SKM-1 (cell line): ENCODE results near the gene CR1.
"Not testable (repeated sequence)": the region's sequence is repeated elsewhere in the genome, so short reads cannot be mapped to it uniquely, and the experiment has no call there.

Experiments used
- DNase-seq: peaks from one replicate; lab custom pipeline; 2025; ENCODE audit not compliant: unreplicated experiment; lab: John Stamatoyannopoulos, UW

CR1 gene

DNA sequence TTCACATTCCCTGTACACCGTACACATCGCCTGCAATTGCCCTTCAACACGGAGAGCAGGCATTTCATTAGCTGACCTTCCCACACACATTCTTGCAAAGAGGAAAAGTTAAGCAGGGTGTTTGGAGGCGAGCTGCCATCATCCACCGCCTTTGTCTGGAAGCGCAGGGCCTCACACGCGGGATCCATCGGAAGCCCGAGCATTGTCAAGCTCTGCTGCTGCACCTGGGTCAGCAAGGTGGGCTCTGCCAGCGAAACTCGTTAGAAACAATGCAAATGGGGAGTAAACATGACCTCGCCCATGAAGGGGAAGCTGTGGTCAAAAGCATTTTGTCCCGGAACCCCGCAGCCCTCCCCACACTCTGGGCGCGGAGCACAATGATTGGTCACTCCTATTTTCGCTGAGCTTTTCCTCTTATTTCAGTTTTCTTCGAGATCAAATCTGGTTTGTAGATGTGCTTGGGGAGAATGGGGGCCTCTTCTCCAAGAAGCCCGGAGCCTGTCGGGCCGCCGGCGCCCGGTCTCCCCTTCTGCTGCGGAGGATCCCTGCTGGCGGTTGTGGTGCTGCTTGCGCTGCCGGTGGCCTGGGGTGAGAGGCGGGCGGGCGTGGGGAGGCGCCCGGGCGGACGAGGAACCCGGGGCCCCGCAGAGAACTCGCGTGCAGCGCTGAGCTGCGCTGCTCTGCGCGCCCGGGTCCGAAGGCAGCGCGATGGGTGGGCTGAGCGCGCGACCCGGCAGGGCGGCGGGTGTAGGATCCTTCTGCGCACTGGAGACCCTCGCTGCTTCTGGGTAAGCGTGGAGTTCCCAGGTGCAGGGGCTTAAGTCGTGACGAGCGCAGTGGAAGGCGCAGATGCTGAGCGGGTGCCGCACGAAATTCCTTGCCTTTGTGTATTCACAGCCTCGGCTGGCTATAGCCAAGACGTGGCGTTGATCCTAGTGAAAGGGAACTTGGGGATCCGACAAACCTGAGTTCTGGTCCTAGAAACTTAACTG is at the start of gene CR1:
CR1 (plus strand) TSS at position 357 of the 992 bp plus-strand sequence; CDS start at position 468, 111 bp downstream.
- peak; percentile 77 for DNase-seq

DNA sequence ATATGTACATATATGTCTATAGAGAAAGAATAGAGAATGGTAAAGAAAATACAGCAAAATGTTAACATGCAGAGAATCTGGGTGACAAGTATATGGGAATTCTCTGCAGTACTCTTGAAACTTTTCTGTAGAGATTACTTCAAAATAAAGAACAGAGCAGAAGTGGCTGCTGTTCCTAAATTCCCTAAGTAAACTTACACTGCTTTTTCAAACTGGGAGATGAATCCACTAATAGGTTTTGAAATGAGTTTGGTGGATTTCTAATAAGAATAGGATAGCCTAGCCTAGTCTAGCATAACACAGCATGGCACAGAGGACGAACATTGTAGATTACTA is 42.3 kb upstream of the CR1 start:
- DNase-seq: no peak

DNA sequence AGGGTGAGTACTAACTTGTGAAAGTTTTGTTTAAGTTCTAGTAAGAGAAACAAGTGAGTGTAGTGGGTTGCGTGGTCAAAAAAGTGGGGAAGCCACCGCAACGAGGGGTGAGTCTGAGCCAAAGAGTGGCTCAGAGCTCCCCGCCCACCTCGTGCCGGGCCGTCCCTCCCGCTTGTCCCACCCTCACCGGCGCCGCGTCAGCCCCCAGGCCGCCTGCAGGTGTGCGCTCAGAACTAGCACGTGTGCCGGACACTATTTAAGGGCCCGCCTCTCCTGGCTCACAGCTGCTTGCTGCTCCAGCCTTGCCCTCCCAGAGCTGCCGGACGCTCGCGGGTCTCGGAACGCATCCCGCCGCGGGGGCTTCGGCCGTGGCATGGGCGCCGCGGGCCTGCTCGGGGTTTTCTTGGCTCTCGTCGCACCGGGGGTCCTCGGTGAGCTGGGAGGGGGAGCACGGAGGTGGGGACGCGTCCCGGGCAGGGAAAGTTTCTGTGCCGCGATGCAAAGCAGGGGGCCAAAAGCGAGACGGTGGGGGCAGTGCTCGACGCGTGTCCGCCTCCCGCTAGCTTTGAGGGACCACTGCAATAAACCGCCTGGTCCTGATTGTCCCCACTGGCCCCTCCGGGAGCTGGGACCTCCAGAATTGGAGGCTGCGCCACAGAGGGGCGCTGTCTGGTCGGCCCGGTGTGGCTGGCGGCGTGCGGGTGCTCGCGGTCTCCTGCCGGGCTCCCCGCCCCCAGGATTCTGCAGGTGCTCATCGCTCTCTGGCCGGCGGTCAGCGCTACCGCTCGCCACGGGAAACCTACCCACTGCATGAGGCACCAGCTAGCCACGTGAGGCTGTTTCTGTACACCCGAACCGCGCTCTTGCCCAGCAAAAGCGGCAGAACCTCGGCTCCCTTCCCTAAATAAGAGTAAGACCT is 41.7 kb upstream of the CR1 start, which contains the start of gene CR2:
CR2 (plus strand) TSS at position 283 of the 919 bp plus-strand sequence; CDS start at position 374, 91 bp downstream.
- DNase-seq: no peak

GRCh38 chr1:207455183-207455754 is 40.7 kb upstream of the CR1 start:
- DNase-seq: no peak

DNA sequence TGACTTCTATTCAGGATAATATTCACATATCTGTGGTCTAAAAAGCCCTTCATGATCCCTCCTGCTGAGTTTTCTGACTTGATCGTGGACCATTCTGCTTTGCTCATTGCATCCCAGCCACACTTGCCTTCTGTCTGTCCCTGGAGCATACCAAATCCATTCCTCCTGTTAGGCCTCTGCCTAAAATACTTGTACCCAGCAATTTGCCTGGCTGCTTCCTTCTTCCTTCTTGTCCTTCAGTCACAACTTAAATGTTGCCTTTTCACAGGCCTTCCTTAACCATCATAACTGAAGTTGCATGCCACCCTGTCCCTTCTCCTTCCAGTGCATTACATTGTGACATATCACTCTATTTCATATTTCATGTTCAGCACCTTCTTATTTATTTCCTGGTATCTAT is 37.5 kb upstream of the CR1 start:
- no peak for DNase-seq

GRCh38 chr1:207459008-207459407 is 36.9 kb upstream of the CR1 start:
- no peak for DNase-seq

GRCh38 chr1:207461649-207462048 is 34.3 kb upstream of the CR1 start:
- DNase-seq: no peak

DNA sequence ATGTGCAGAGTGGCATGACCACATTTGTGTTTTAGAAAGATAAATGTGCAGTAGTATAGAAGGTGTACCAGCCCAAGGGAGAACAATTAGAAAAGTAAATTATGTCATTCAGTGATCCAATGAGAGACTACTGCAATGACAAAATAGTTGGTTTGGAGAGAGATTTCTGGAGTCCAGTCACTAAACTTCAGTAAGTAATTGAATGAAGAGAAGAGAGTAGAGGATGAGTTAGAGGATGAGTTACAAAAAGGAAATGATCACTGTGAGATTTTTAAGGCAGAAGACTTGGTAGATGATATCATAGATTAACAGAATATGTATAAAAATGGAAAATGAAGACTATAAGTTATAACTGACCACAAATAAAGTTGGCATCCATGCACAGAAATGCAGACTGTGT is 33.4 kb upstream of the CR1 start:
- DNase-seq: no peak

DNA sequence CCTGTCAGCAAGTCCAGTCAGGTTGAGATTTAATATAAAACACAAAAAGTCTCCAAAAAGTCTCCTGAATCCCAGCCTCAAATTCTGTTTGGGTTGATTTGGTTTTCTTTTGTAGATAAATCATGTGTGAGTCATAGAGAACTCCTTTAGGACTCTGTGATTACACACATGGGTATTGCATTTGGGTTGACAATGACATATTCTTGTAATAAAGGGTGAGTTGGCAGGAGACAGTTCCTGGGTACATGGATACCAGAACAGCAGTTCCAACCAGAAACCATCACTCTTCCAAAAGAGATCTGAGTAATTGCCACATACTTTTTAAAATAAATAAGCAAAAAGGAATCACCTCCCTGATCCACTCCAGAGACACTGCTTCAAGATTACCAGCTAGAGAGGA is 32.9 kb upstream of the CR1 start:
- no peak for DNase-seq

GRCh38 chr1:207463571-207463970 is 32.4 kb upstream of the CR1 start:
- DNase-seq: no peak

DNA sequence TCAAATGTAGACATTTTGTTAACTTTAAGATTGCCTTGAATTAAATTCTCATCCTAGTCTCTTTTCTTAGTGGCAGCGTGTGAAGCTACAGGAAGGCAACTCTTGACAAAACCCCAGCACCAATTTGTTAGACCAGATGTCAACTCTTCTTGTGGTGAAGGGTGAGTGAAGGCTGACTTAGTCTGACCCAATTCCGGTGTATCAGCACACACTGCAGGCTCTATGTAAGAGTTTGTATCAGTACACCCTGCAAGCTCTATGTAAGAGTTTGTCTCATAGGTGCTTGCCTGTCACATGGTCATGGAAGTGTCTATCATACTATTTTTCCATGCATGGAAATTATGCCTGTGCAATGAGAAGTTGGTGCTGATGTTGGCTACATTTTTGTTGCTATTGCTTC is 25.0 kb upstream of the CR1 start:
- DNase-seq: no peak

DNA sequence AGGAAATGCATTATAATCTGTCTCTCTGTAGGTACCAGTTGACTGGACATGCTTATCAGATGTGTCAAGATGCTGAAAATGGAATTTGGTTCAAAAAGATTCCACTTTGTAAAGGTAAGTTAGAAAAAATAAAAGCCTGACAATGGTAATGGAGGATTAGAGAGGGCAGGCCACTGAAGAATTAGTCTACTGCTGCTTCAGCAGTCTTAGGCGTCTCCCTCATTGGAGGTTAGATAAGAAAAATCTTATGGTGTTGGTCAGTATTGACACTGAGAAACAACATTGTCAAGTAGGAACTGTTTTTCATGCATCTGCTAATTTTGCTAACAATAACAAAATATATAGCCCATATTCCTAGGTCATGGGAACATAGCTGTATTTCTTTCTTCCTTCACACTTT is 21.7 kb upstream of the CR1 start:
- DNase-seq: no peak

GRCh38 chr1:207486198-207486597 is 9.8 kb upstream of the CR1 start:
- no peak for DNase-seq

DNA sequence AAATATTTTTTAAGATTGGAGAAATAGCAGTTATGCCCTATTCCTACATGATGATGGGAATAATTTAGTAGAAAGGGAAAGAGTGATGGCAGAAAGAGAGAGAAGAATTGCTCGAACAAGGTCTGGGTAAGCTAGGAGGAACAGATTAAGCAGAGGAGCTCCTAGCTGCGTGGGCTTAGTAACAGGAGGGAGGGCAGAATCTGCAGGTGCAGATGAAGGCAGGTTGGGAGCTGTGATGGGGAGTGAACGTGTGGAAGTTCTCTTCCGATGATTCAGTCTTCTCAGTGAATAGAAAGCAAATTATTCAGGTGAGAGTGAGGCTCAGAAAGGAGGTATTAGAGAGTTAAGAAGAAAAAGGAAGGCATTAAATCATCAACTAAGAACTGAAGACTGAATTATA is 8.3 kb upstream of the CR1 start:
- no peak for DNase-seq

- DNase-seq: no peak
These were observed 2.7 kb upstream of the CR1 start for GRCh38 chr1:207493212-207493611.

DNA sequence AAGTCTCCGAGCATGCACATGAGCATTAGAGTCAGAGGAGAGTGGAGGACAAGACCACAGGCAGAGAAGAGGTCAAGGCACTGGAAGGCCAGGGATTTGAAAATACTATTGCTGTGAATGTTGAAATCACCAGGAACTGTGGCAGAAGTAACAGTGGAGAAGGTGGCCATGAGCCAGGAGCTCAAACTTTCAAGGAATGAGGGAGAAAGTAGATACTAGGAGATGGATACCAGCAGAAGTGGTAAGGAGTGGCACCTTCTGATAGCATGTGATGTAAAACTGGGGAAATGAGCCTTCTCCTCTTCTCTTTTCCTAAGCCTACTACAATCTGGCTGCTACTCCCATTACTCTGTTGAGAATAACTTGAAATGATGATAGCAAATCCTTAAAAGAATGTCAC is 1.8 kb upstream of the CR1 start:
- no peak for DNase-seq

DNA sequence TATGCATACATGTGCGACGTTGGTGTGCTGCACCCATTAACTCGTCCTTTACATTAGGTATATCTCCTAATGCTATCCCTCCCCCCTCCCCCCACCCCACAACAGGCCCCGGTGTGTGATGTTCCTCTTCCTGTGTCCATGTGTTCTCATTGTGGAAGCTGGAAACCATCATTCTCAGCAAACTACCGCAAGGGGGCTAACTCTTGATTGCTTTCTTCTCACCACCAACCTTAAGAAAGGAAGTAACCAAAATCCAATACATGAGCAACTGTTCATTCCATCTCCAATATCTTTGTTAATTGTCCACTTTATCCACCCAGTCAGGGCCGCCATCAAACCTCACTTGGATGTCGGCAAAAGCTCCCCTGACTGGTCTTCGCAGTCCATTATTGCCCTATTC is 676 bp upstream of the CR1 start:
- not testable (repeated sequence) for DNase-seq

DNA sequence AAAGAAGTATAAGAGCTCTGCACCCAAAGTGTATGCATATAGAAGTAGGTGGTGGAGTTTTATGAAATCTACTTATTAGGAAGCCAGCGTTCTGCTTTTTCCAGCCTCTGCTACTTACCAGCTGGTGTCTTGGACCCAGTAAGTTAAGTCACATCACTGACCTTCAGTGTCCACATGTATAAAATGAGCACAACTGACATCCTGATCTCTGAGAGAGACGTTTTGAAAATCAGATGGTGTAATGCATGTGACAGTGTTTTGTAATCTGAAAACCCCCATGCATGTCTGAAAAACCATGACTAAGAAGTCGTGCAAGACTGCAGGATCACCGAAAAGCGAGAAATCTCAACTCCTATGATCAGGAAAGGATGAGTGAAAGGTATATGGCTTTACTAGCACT is 2.0 kb downstream of the CR1 start:
- DNase-seq: no peak

DNA sequence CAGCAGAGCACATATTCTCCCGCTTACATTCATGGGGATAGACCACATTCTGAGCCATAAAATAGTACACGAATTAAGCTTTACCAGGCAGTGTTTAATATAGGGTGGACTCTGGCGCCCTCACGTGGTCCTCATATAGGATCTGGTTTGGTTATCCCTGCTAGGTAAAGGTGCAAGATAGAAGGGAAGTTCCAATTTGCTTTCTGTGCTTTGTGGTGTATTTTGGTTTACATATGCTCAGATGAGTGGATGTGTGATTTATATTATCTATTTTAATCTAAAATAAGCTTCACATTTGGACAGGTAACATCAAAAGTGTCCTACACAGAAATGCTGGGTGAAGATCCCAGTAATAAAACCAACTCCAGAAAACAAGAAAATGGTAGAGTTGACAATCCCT is 3.6 kb downstream of the CR1 start:
- DNase-seq: peak; percentile 76

DNA sequence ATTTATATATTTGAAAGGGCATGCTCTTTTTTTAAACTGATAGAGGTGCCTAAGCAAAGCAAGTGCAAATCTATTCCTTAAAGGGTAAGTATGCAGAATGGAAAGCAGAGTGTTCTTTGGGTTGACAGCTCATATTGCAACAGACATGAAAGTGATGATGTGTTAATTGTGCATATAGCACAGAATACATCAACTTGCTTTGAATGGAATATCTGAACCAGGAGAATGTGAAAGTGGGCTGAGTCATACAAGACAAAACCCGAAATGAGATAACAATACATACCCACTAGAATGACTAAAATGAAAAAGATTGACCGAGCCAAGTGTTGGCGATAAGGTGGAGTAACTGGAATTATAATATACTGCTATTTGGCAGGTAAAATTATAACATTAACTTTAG is 4.3 kb downstream of the CR1 start:
- DNase-seq: no peak

DNA sequence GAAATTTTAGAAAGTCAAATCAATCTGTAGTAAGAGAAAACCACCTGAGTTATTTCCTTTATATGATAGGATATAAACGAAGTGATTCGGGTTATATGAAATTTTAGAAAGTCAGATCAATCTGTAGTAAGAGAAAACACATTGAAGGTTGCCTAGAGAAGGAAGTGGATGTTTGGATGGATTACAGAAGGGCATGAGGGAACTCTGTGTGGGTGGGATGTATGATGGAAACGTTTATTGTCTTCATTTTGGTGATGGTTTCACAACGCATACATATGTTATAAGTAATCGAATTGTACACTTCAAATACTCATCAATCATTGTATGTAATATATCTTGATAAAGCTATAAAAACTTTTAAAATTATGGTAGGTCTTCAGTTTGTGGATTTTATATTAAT is 5.1 kb downstream of the CR1 start:
- no peak for DNase-seq
